Psoas muscle (tissue), 8 donors: Measurements from ENCODE around the gene H3-3A. TPM values are rescaled to one million over a fixed set of nuclear protein-coding genes. Genes with fewer than 3 reads are reported as not detected.

Source experiments
- ATAC-seq, 4 donors: fragments of 200-7000 bp; cut with Tn5 transposase; one replicate each; pipeline ENCODE4 v1.9.1; 2020; ENCODE audit warnings: moderate library complexity in 3 of 4, mild to moderate bottlenecking in 2 of 4
- DNase-seq, 2 donors: peaks; one replicate each; pipeline ENCODE4 v3.0.0-alpha.2; 2020
- H3K27ac ChIP-seq: fragments of 200-600 bp; one replicate; pipeline ENCODE4 v1.8.0; 2022
- H3K27me3 ChIP-seq, 3 donors: fragments of 200-600 bp in 1 of 3; one replicate each; pipeline versions ENCODE4 v1.6.1 to v1.8.0; 2013 to 2022; ENCODE audit warnings: low read length in 2 of 3, mild to moderate bottlenecking in 2 of 3, moderate library complexity in 1 of 3; ENCODE audit not compliant: insufficient read depth in 3 of 3
- H3K36me3 ChIP-seq, 2 donors: fragments of 200-600 bp in 1 of 2; one replicate each; pipeline versions ENCODE4 v1.6.1 to v1.8.0; 2013 to 2022; ENCODE audit warnings: low read depth in 1 of 2, mild to moderate bottlenecking in 1 of 2, moderate library complexity in 1 of 2; ENCODE audit not compliant: insufficient read depth in 1 of 2
- H3K4me1 ChIP-seq: fragments of 200-600 bp; one replicate; pipeline ENCODE4 v1.8.0; 2022
- H3K4me3 ChIP-seq: fragments of 200-600 bp; one replicate; pipeline ENCODE4 v1.8.0; 2022; ENCODE audit warnings: mild to moderate bottlenecking
- H3K9me3 ChIP-seq: fragments of 200-600 bp; one replicate; pipeline ENCODE4 v1.8.0; 2022
- whole genome bisulfite sequencing, 3 donors: extraction: QIAGEN DNeasy Blood & Tissue Kit; methylation state at CpG; one replicate each; pipeline versions ENCODE4 v1.1.6 to v1.1.7; 2013; 5-methylcytosine and 5-hydroxymethylcytosine counted together
- intact Hi-C, 2 donors: fragments of 100-400 bp; cut with DNase I; formaldehyde crosslinking; loops; one replicate each; pipeline versions ENCODE4 v1.11.0 to v1.14.2; 2022
- polyA plus RNA-seq, 3 donors: library from polyadenylated mRNA; stranded (reverse); fragments of 200-250 nt; gene quantifications; one replicate each; pipeline ENCODE4 v1.2.3, GENCODE V29; 2013
- total RNA-seq, 4 donors: library from RNA; stranded (reverse); fragmentation: NEBNext Ultra II Directional in 2 of 4; extraction: Animal tissue kit (Norgen Biotek cat#: 25700) in 2 of 4; gene quantifications; one replicate each; pipeline versions ENCODE4 v1.2.1 to v1.2.4, GENCODE V29; 2021 to 2023
- TF ChIP-seq, protein P1 (sequence below): fragments of 200-600 bp; IDR thresholded peaks from one replicate; pipeline ENCODE4 v1.8.0; 2022; ENCODE audit warnings: antibody characterized with exemption
- donor health status: healthy with polysubstance abuse.
- donor health status: DM: no; HTN: no; CAD: no; lungs with moderate emphysema.
- donor health status: Bipolar disorder and iron deficiency.
- donor health status: healthy.
- donor health status: DM: yes; HTN: yes; CAD: no.
- donor health status: DM: no; HTN: no; CAD: no.
- donor health status: DM: no; HTN: no; CAD: no.
- donor health status: DM: yes; HTN: yes; CAD: no.

The H3-3A gene
- total and polyA plus RNA-seq, 7 donors, result 187 to 284 (median 210) TPM

DNA sequence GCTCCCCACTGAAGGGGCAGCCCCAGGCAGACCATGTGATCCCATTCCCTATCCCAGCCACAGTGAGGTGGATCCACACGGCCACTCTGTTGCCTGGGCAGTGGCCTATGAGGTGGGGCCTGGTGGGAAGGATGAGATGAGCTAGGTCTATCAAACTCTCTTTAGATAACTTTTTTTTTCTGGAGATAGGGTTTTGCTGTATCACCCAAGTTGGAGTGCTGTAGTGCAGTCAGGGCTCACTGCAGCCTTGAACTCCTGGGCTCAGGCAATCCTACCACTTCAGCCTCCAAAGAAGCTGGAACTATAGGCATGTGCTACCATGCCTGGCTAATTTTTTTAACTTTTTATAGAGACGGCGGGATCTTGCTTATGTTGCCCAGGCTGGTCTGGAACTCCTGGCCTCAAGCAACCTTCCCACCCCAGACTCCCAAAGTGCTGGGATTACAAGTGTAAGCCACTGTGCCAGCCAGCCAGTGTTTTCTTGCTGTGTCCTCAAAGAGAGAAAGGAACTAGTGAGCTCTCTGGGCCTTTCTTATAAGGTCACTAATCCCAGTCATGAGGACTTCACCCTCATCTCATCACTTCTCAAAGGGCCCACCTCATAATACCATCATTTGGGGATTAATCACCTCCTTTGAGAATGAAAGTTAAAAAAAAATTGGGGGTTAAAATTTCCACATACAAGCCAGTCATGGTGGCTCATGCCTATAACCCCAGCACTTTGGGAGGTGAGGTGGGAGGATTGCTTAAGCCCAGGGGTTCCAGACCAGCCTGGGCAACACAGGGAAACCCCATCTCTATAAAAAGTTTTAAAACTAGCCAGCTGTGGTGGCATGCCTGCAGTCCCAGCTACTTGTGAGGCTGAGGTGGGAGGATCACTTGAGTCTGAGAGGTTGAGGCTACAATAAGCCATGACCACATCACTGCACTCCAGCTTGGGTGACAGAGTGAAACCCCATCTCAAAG, 36.6 kb downstream of the H3-3A start:
- no peak for DNase-seq
- WGBS, 3 donors, result 92 to 95% (median 92%) methylated on average over 3 of the region's 3 CpGs

DNA sequence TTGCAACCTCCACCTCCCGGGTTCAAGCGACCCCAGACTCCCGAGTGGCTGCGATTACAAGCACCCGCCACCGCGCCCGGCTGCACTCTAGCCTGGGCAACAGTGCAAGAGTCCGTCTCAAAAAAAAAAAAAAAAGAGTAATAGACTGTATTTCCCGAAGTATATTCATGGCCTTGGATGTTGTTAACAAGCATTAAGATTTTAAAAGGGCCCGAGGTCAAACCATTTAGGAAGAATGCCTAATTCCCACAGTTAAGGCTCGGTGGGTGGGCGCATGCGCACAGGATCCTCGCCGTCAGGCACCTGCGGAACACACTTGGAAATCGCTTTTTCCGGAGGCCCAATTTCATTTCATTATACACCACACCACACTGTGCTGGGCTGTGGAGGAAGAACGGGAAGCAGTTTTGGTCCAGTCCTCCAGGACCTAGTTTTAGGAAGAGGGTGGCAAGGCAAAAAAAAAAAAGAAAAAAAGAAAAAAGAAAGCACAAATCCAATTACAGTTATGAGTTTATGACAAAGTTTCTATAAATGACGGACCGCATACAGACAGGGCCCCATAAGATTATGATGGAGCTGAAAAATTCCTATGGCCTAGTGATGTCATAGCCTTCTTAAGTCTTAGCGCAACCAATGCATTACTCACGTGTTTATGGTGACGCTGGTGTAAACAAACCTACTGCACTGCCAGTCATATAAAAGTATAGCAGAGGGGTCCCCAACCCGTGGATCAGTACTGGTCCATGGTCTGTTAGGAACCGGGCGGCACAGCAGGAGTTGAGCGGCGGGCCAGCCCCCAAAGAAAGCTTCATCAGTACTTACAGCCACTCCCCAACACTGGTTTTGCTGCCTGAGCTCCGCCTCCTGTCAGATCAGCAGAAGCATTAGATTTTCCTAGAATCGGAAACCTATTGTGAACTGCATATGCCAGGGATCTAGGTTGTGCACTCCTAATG, 38.2 kb downstream of the H3-3A start:
- Histone ChIP-seq H3K36me3 (no peaks in the 10 kb centered on the region), H3K27ac (no peak overlapping the region), H3K27me3 (no peaks in the 10 kb centered on the region), H3K4me1 (peaks cover 4% of the 10 kb centered on the region), H3K9me3 (no peaks in the 10 kb centered on the region), H3K4me3 (peak overlapping the region; percentile 76)
- 14 to 15% (median 14%) methylated on average over 32 of the region's 32 CpGs for WGBS, 3 donors
- ATAC-seq, result peak in 3 of 4 donors; percentile 58 to 82 (median 63)
- DNase-seq, result peak in 1 of 2 donors; percentile 35
- TF ChIP-seq, protein P1, sequence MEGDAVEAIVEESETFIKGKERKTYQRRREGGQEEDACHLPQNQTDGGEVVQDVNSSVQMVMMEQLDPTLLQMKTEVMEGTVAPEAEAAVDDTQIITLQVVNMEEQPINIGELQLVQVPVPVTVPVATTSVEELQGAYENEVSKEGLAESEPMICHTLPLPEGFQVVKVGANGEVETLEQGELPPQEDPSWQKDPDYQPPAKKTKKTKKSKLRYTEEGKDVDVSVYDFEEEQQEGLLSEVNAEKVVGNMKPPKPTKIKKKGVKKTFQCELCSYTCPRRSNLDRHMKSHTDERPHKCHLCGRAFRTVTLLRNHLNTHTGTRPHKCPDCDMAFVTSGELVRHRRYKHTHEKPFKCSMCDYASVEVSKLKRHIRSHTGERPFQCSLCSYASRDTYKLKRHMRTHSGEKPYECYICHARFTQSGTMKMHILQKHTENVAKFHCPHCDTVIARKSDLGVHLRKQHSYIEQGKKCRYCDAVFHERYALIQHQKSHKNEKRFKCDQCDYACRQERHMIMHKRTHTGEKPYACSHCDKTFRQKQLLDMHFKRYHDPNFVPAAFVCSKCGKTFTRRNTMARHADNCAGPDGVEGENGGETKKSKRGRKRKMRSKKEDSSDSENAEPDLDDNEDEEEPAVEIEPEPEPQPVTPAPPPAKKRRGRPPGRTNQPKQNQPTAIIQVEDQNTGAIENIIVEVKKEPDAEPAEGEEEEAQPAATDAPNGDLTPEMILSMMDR, result no peak
- intact Hi-C loops, result no loop called here

More for the DNA sequence above, 36.6 kb downstream of the H3-3A start:
- no peak overlapping the region for H3K27ac ChIP-seq
- no peak overlapping the region for H3K4me3 ChIP-seq
- H3K27me3 ChIP-seq, result no peaks in the 10 kb centered on the region
- no peak for ATAC-seq
- no peaks in the 10 kb centered on the region for H3K9me3 ChIP-seq
- H3K36me3 ChIP-seq, result no peaks in the 10 kb centered on the region
- TF ChIP-seq, protein P1, result no peak
- H3K4me1 ChIP-seq, result peaks cover 4% of the 10 kb centered on the region
- intact Hi-C loops, result no loop called here

DNA sequence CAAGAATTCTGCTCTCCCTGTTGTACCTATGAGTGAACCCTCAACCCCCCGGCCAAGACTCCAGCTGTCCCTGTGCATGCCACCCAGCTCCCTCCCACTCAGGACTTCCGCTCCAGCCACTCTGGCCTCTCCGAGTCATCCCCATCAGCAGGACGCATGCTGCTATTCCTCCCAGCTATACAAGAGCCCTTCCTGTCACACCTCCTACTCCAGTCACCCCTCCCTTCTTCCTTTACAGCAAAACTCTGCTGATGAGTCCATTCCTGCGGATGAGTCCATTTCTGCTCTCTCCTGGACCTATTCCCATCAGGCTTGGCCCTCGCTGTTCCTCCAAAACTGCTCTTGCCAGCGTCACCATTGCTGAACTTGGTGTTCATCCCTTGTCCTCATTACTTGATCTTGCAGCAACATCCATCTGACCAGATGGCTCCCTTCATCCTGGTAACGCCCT, 42.2 kb downstream of the H3-3A start:
- 57 to 74% (median 65%) methylated on average over 8 of the region's 8 CpGs for WGBS, 3 donors
- DNase-seq, result no peak
- TF ChIP-seq, protein P1, result no peak
- intact Hi-C loops, result no loop called here
- no peaks in the 10 kb centered on the region for H3K27me3 ChIP-seq
- H3K4me3 ChIP-seq, result no peak overlapping the region
- H3K9me3 ChIP-seq, result no peaks in the 10 kb centered on the region
- no peaks in the 10 kb centered on the region for H3K36me3 ChIP-seq
- no peak overlapping the region for H3K27ac ChIP-seq
- H3K4me1 ChIP-seq, result peaks cover 17% of the 10 kb centered on the region
- ATAC-seq, result no peak

DNA sequence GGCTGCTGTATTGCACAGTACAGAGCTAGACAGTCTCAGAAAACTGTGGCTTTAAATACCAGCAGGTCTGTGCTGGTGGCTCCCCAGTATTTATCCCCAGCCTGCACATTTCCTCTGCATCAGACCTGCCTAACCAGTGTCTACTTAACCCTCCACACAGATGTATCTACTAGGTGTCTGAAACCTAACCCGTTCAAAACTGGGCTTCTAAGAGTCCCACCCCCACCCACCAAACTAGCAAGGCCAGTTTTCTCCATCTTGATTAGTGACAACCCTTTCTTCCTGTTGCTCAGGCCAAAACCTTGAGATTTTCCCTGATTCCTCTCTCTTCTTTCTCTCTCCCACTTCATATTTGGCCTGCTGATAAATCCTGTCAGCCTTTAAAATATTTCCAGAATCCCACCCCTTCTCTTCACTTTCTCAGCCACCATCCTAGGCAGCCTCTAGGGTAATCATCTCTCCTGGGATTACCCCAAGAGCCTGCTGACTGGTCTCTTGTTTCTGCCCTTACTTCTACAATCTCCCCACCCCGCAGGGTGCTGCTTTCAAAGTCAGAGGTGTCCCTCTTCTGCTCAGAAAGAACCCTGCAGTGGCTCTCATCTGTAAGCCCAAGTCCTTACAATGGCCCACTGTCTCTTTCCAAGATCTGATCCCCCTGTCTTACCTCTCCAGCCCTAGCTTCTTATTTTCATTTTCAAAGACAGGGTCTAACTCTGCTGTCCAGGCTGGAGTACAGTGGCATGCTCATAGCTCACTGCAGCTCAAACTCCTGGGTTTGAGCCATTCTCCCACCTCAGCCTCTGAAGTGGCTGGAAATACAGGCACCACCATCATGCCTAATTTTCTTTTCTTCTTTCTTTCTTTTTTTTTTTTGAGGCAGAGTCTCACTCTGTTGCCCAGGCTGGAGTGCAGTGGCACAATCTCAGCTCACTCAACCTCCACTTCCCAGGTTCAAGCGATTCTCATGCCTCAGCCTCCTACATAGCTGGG, 45.2 kb downstream of the H3-3A start:
- TF ChIP-seq, protein P1, result no peak
- Histone ChIP-seq H3K27ac (peak overlapping the region; percentile 89), H3K27me3 (no peaks in the 10 kb centered on the region), H3K36me3 (no peaks in the 10 kb centered on the region), H3K4me1 (peaks cover 28% of the 10 kb centered on the region), H3K4me3 (no peak overlapping the region), H3K9me3 (no peaks in the 10 kb centered on the region)
- DNase-seq (no peak), ATAC-seq (no peak)
- intact Hi-C loops, result no loop called here
- WGBS, 3 donors, result 67 to 82% (median 81%) methylated on average over 3 of the region's 3 CpGs
